ENCODE data around the gene TMPO.
A peak's percentile ranks its signal among the peaks of the same experiment; 100 is the strongest.

The TMPO gene

DNA sequence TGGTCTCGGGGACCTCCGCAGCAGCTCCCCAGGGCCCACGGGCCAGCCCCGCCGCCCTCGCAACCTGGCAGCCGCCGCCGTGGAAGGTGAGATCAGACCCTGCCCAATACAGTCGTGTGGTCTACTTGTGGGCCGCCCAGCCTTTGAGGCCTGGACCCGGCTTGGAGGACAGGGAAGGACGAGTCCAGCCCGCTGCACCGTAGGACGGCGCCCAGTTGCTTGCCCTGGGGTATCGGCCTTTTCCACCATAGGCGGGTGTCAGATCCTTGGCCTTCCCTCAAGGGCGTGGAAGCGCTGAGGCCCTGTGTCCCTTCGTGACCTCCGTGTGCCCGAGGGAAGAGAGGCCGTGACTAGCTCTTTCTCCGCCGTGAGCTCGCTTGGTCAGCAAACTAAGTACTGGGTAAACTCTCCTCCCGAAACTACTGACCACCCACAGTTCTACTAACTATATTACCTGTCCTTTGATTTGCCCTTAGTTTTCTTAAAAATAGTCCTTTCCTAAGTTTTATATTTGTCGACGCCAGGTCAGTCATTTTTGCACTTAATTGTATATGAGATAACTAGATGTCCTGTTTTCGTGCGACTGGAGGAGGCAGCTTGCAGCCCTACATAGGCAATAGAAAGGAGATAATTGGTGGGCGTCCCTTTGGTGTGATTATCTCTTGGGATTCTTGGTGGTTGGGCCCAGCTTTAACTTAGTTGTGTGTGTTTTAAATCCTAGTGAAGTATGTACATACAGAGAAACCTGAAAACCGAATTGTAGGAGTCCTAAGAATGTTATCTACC is 78.9 kb downstream of the TMPO start (continued):
- TF ChIP-seq, protein P1, sequence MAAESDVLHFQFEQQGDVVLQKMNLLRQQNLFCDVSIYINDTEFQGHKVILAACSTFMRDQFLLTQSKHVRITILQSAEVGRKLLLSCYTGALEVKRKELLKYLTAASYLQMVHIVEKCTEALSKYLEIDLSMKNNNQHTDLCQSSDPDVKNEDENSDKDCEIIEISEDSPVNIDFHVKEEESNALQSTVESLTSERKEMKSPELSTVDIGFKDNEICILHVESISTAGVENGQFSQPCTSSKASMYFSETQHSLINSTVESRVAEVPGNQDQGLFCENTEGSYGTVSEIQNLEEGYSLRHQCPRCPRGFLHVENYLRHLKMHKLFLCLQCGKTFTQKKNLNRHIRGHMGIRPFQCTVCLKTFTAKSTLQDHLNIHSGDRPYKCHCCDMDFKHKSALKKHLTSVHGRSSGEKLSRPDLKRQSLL (tag by site-specific recombination; IDR thresholded peaks at IDR 0.05), result no peak
- TF ChIP-seq ZNF2 (tag by site-specific recombination; IDR thresholded peaks at IDR 0.05) (no peak), SP2 (tag by site-specific recombination; IDR thresholded peaks at IDR 0.05) (no peak), ZNF658 (tag by site-specific recombination; IDR thresholded peaks at IDR 0.05) (no peak), ZNF391 (tag by site-specific recombination; IDR thresholded peaks at IDR 0.05; ENCODE audit: borderline replicate concordance, low read depth) (no peak), KLF16 (tag by site-specific recombination; IDR thresholded peaks at IDR 0.05) (no peak), IKZF3 (tag by site-specific recombination; IDR thresholded peaks at IDR 0.05) (no peak), ZNF624 (tag by site-specific recombination; IDR thresholded peaks at IDR 0.05) (no peak), ZNF629 (tag by site-specific recombination; IDR thresholded peaks at IDR 0.05) (no peak), ZNF324 (tag by site-specific recombination; IDR thresholded peaks at IDR 0.05) (no peak), TRIM28 (IDR thresholded peaks at IDR 0.05; ENCODE audit: borderline replicate concordance, low read length) (no peak), ZNF335 (tag by site-specific recombination; conservative IDR thresholded peaks at IDR 0.05) (0 out of 2 replicates have a peak, but pooled peaks have one; percentile 35), ZNF248 (tag by site-specific recombination; IDR thresholded peaks at IDR 0.05) (no peak), HOXA7 (CRISPR knock-in tag; IDR thresholded peaks at IDR 0.05; ENCODE audit: borderline replicate concordance) (no peak), ZNF184 (tag by site-specific recombination; IDR thresholded peaks at IDR 0.05) (no peak), FEZF1 (tag by site-specific recombination; IDR thresholded peaks at IDR 0.05) (no peak)
- TF ChIP-seq, protein P2, sequence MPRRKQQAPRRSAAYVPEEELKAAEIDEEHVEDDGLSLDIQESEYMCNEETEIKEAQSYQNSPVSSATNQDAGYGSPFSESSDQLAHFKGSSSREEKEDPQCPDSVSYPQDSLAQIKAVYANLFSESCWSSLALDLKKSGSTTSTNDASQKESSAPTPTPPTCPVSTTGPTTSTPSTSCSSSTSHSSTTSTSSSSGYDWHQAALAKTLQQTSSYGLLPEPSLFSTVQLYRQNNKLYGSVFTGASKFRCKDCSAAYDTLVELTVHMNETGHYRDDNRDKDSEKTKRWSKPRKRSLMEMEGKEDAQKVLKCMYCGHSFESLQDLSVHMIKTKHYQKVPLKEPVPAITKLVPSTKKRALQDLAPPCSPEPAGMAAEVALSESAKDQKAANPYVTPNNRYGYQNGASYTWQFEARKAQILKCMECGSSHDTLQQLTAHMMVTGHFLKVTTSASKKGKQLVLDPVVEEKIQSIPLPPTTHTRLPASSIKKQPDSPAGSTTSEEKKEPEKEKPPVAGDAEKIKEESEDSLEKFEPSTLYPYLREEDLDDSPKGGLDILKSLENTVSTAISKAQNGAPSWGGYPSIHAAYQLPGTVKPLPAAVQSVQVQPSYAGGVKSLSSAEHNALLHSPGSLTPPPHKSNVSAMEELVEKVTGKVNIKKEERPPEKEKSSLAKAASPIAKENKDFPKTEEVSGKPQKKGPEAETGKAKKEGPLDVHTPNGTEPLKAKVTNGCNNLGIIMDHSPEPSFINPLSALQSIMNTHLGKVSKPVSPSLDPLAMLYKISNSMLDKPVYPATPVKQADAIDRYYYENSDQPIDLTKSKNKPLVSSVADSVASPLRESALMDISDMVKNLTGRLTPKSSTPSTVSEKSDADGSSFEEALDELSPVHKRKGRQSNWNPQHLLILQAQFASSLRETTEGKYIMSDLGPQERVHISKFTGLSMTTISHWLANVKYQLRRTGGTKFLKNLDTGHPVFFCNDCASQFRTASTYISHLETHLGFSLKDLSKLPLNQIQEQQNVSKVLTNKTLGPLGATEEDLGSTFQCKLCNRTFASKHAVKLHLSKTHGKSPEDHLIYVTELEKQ (tag by site-specific recombination; IDR thresholded peaks at IDR 0.05; ENCODE audit: borderline replicate concordance), result no peak
- TF ChIP-seq, protein P3, sequence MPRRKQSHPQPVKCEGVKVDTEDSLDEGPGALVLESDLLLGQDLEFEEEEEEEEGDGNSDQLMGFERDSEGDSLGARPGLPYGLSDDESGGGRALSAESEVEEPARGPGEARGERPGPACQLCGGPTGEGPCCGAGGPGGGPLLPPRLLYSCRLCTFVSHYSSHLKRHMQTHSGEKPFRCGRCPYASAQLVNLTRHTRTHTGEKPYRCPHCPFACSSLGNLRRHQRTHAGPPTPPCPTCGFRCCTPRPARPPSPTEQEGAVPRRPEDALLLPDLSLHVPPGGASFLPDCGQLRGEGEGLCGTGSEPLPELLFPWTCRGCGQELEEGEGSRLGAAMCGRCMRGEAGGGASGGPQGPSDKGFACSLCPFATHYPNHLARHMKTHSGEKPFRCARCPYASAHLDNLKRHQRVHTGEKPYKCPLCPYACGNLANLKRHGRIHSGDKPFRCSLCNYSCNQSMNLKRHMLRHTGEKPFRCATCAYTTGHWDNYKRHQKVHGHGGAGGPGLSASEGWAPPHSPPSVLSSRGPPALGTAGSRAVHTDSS (tag by site-specific recombination; IDR thresholded peaks at IDR 0.05), result no peak
- TF ChIP-seq, protein P4, sequence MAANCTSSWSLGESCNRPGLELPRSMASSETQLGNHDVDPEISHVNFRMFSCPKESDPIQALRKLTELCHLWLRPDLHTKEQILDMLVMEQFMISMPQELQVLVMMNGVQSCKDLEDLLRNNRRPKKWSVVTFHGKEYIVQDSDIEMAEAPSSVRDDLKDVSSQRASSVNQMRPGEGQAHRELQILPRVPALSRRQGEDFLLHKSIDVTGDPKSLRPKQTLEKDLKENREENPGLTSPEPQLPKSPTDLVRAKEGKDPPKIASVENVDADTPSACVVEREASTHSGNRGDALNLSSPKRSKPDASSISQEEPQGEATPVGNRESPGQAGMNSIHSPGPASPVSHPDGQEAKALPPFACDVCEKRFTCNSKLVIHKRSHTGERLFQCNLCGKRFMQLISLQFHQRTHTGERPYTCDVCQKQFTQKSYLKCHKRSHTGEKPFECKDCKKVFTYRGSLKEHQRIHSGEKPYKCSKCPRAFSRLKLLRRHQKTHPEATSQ (tag by site-specific recombination; IDR thresholded peaks at IDR 0.05), result 0 out of 2 replicates have a peak, but pooled peaks have one; percentile 16
- TF ChIP-seq, protein P5, sequence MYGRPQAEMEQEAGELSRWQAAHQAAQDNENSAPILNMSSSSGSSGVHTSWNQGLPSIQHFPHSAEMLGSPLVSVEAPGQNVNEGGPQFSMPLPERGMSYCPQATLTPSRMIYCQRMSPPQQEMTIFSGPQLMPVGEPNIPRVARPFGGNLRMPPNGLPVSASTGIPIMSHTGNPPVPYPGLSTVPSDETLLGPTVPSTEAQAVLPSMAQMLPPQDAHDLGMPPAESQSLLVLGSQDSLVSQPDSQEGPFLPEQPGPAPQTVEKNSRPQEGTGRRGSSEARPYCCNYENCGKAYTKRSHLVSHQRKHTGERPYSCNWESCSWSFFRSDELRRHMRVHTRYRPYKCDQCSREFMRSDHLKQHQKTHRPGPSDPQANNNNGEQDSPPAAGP (tag by site-specific recombination; IDR thresholded peaks at IDR 0.05), result 0 out of 2 replicates have a peak, but pooled peaks have one; percentile 38
